Caco-2 (cell line): ENCODE results near the gene TPSG1. TPM values are rescaled to one million over a fixed set of nuclear protein-coding genes. Genes with fewer than 3 reads are reported as not detected.

Experiments
- BruUV-seq: library from RNA; stranded (reverse); fragments of 400-500 nt; replicated peaks from 2 replicates; lab custom pipeline; 2021; lab: Mats Ljungman, UMichigan
- CTCF ChIA-PET: fragments of 300-600 bp; sonication (Branson Sonifier 250); formaldehyde crosslinking; loops from one replicate; lab custom pipeline; 2022; ENCODE audit warnings: antibody characterized with exemption; lab: Charles Lee
- POLR2A ChIA-PET: fragments of 300-600 bp; sonication (Branson Sonifier 250); formaldehyde crosslinking; loops from one replicate; lab custom pipeline; 2022; ENCODE audit warnings: antibody characterized with exemption; lab: Charles Lee
- DNase-seq, 2 experiments: peaks; one replicate each; pipeline versions ENCODE4 v3.0.0 to v3.0.0-alpha.2; 2020 to 2022
- H3K27me3 ChIP-seq: replicated peaks from 2 replicates; pipeline ENCODE4 v1.6.0; 2011; ENCODE audit warnings: low read length; ENCODE audit not compliant: control insufficient read depth, insufficient read depth
- H3K36me3 ChIP-seq: 2 replicates; pipeline ENCODE4 v1.5.1; 2011; ENCODE audit warnings: low read length; ENCODE audit not compliant: control insufficient read depth, insufficient read depth
- H3K4me1 ChIP-seq: fragments of 250-450 bp; sonication (Bioruptor Pico); 2 replicates; pipeline ENCODE4 v1.5.1; 2020; ENCODE audit warnings: mild to moderate bottlenecking
- H3K4me3 ChIP-seq: 2 replicates; pipeline ENCODE4 v1.5.1; 2011; ENCODE audit warnings: low read depth, mild to moderate bottlenecking, control low read depth, low read length
- H3K9me3 ChIP-seq: fragments of 250-450 bp; sonication (Bioruptor Pico); 2 replicates; pipeline ENCODE4 v1.5.1; 2020; ENCODE audit warnings: mild to moderate bottlenecking, moderate library complexity
- H3K27ac Mint-ChIP-seq: one replicate; pipeline ENCODE4 v1.8.0; 2022; ENCODE audit warnings: mixed read lengths; ENCODE audit not compliant: unreplicated experiment
- H3K27me3 Mint-ChIP-seq: one replicate; pipeline ENCODE4 v1.8.0; 2022; ENCODE audit warnings: mixed read lengths; ENCODE audit not compliant: insufficient read depth, unreplicated experiment
- H3K36me3 Mint-ChIP-seq: one replicate; pipeline ENCODE4 v1.8.0; 2022; ENCODE audit warnings: mild to moderate bottlenecking, mixed read lengths; ENCODE audit not compliant: insufficient read depth, unreplicated experiment
- H3K4me1 Mint-ChIP-seq: one replicate; pipeline ENCODE4 v1.8.0; 2022; ENCODE audit warnings: low read depth, mixed read lengths; ENCODE audit not compliant: unreplicated experiment
- H3K4me3 Mint-ChIP-seq: one replicate; pipeline ENCODE4 v1.8.0; 2022; ENCODE audit warnings: mild to moderate bottlenecking, moderate library complexity, mixed read lengths; ENCODE audit not compliant: unreplicated experiment
- H3K9me3 Mint-ChIP-seq: one replicate; pipeline ENCODE4 v1.8.0; 2022; ENCODE audit warnings: mixed read lengths; ENCODE audit not compliant: unreplicated experiment
- intact Hi-C: fragments of 100-400 bp; cut with micrococcal nuclease; formaldehyde crosslinking; loops from one replicate; pipeline ENCODE4 v1.10.0; 2022; ENCODE audit not compliant: unreplicated experiment
- total RNA-seq: library from RNA; stranded (reverse); gene quantifications from 2 replicates; pipeline ENCODE4 v1.2.3, GENCODE V29; 2022
- TF ChIP-seq, protein P1 (sequence below), 2 experiments: fragments of 200-600 bp in 1 of 2; IDR thresholded peaks; 1 replicate in 1 of 2; 2 replicates in 1 of 2; pipeline versions ENCODE4 v1.5.1 to v1.8.0; 2011 to 2022; ENCODE audit warnings: antibody characterized with exemption in 1 of 2, control low read depth in 1 of 2, inconsistent platforms in 1 of 2, low read depth in 1 of 2, low read length in 1 of 2, mild to moderate bottlenecking in 1 of 2, moderate library complexity in 1 of 2; ENCODE audit not compliant: insufficient read depth in 1 of 2, severe bottlenecking in 1 of 2, unreplicated experiment in 1 of 2

The TPSG1 gene
- total RNA-seq, 1 experiment from 2014 or later, result not detected

DNA sequence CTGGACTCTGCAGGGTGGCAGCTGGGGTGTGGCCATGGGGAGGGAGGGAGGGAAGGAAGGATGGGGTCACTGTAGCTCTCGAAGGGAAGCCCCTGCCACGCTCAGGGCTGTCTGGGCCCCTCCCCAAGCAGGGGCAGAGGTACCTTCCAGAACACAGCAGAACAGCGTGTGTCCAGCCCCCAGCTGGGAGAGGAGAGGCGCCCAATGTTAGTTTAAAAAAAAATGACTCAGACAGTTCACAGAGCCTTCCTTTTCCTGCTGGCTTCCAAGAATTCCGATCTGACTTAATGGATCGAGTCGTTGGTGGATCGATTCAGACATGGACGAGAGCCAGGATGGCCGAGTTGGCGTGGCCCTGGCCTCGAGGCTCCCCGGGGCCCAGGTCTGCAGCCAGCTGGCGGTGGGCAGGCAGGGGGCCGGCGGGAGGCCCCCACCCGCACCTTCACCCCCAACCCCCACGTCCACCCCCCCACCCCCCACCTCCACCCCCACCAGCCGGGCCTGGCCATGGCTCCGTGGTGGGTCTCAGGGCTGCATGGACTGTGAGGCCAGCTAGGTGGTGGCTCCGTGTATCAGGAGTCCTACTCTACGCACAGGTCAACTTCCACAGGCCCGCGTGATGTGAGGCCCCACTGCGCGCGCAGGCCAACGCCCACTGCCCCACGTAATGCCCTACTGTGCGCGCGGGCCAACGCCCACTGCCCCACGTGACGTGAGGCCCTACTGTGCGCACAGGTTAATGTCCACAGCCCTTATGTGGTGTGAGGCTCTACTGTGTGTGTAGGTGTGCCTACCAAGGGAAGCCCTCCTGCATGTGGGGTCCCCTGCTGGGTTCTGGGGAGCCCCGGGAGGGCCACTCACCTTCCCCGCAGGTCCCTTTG lies 50.4 kb downstream of the TPSG1 start:
- intact Hi-C loops, result no loop called here
- Histone ChIP-seq H3K36me3 (no peaks in the 10 kb centered on the region), H3K4me3 (no peak overlapping the region), H3K4me1 (no peaks in the 10 kb centered on the region), H3K9me3 (no peaks in the 10 kb centered on the region), H3K27me3 (no peaks in the 10 kb centered on the region)
- no peaks in the 10 kb centered on the region for H3K9me3 Mint-ChIP-seq
- H3K36me3 Mint-ChIP-seq, result no peaks in the 10 kb centered on the region
- no TSS peak for BruUV-seq
- H3K4me1 Mint-ChIP-seq, result no peaks in the 10 kb centered on the region
- no peak for DNase-seq
- no peaks in the 10 kb centered on the region for H3K27me3 Mint-ChIP-seq
- TF ChIP-seq, protein P1, sequence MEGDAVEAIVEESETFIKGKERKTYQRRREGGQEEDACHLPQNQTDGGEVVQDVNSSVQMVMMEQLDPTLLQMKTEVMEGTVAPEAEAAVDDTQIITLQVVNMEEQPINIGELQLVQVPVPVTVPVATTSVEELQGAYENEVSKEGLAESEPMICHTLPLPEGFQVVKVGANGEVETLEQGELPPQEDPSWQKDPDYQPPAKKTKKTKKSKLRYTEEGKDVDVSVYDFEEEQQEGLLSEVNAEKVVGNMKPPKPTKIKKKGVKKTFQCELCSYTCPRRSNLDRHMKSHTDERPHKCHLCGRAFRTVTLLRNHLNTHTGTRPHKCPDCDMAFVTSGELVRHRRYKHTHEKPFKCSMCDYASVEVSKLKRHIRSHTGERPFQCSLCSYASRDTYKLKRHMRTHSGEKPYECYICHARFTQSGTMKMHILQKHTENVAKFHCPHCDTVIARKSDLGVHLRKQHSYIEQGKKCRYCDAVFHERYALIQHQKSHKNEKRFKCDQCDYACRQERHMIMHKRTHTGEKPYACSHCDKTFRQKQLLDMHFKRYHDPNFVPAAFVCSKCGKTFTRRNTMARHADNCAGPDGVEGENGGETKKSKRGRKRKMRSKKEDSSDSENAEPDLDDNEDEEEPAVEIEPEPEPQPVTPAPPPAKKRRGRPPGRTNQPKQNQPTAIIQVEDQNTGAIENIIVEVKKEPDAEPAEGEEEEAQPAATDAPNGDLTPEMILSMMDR (IDR thresholded peaks at IDR 0.05; ENCODE audit: insufficient read depth in 1 of 2, low read depth in 1 of 2, low read length in 1 of 2, severe bottlenecking in 1 of 2, unreplicated experiment in 1 of 2), result no peak
- ChIA-PET POLR2A (no interaction called here), CTCF (no interaction called here)
- H3K4me3 Mint-ChIP-seq, result no peak overlapping the region
- no peak overlapping the region for H3K27ac Mint-ChIP-seq

GRCh38 chr16:1173788-1174451 lies 51.1 kb downstream of the TPSG1 start:
- BruUV-seq, result no TSS peak
- Mint-ChIP-seq H3K27me3 (no peaks in the 10 kb centered on the region), H3K9me3 (no peaks in the 10 kb centered on the region), H3K4me1 (no peaks in the 10 kb centered on the region), H3K27ac (no peak overlapping the region), H3K4me3 (no peak overlapping the region), H3K36me3 (no peaks in the 10 kb centered on the region)
- H3K36me3 ChIP-seq, result no peaks in the 10 kb centered on the region
- ChIA-PET POLR2A (no interaction called here), CTCF (no interaction called here)
- no peak for DNase-seq
- intact Hi-C loops, result no loop called here
- H3K4me1 ChIP-seq, result no peaks in the 10 kb centered on the region
- no peaks in the 10 kb centered on the region for H3K27me3 ChIP-seq
- no peaks in the 10 kb centered on the region for H3K9me3 ChIP-seq
- H3K4me3 ChIP-seq, result no peak overlapping the region
- TF ChIP-seq, protein P1 (IDR thresholded peaks at IDR 0.05; ENCODE audit: insufficient read depth in 1 of 2, low read depth in 1 of 2, low read length in 1 of 2, severe bottlenecking in 1 of 2, unreplicated experiment in 1 of 2), result no peak

DNA sequence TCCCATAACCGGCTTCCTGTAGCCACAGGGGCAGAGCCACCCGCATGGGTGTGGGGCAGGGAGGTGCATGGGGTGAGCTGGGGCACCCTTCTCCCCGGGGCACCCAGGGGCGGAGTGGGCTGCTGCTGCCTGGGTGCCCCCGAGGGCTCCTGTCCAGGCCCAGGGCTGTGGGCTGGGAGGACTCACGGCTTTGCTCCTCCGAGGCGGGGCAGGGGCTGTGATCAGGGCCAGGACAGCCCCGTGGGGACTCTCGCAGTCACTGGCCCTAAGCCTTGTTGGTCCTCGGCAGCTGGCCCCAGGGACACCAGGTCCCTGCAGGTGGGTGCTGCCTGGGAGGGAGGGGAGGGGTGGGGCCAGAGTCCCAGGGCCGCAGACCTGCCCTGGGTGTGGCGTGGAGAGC lies 52.4 kb downstream of the TPSG1 start:
- no peak overlapping the region for H3K4me3 Mint-ChIP-seq
- H3K36me3 Mint-ChIP-seq, result no peaks in the 10 kb centered on the region
- H3K4me3 ChIP-seq, result no peak overlapping the region
- TF ChIP-seq, protein P1 (IDR thresholded peaks at IDR 0.05; ENCODE audit: insufficient read depth in 1 of 2, low read depth in 1 of 2, low read length in 1 of 2, severe bottlenecking in 1 of 2, unreplicated experiment in 1 of 2), result no peak
- H3K9me3 ChIP-seq, result no peaks in the 10 kb centered on the region
- CTCF ChIA-PET, result no interaction called here
- POLR2A ChIA-PET, result no interaction called here
- no peaks in the 10 kb centered on the region for H3K9me3 Mint-ChIP-seq
- H3K36me3 ChIP-seq, result no peaks in the 10 kb centered on the region
- H3K27ac Mint-ChIP-seq, result no peak overlapping the region
- BruUV-seq, result no TSS peak
- H3K27me3 ChIP-seq, result no peaks in the 10 kb centered on the region
- no peaks in the 10 kb centered on the region for H3K4me1 Mint-ChIP-seq
- DNase-seq, result no peak
- intact Hi-C loops, result no loop called here
- H3K4me1 ChIP-seq, result no peaks in the 10 kb centered on the region
- H3K27me3 Mint-ChIP-seq, result no peaks in the 10 kb centered on the region
